ENCODE results near the gene DIAPH3.
A peak's percentile ranks its signal among the peaks of the same experiment; 100 is the strongest.
"Not testable (repeated sequence)": the region's sequence is repeated elsewhere in the genome, so short reads cannot be mapped to it uniquely, and the experiment has no call there.

Gene DIAPH3, protein sequence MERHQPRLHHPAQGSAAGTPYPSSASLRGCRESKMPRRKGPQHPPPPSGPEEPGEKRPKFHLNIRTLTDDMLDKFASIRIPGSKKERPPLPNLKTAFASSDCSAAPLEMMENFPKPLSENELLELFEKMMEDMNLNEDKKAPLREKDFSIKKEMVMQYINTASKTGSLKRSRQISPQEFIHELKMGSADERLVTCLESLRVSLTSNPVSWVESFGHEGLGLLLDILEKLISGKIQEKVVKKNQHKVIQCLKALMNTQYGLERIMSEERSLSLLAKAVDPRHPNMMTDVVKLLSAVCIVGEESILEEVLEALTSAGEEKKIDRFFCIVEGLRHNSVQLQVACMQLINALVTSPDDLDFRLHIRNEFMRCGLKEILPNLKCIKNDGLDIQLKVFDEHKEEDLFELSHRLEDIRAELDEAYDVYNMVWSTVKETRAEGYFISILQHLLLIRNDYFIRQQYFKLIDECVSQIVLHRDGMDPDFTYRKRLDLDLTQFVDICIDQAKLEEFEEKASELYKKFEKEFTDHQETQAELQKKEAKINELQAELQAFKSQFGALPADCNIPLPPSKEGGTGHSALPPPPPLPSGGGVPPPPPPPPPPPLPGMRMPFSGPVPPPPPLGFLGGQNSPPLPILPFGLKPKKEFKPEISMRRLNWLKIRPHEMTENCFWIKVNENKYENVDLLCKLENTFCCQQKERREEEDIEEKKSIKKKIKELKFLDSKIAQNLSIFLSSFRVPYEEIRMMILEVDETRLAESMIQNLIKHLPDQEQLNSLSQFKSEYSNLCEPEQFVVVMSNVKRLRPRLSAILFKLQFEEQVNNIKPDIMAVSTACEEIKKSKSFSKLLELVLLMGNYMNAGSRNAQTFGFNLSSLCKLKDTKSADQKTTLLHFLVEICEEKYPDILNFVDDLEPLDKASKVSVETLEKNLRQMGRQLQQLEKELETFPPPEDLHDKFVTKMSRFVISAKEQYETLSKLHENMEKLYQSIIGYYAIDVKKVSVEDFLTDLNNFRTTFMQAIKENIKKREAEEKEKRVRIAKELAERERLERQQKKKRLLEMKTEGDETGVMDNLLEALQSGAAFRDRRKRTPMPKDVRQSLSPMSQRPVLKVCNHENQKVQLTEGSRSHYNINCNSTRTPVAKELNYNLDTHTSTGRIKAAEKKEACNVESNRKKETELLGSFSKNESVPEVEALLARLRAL

DNA sequence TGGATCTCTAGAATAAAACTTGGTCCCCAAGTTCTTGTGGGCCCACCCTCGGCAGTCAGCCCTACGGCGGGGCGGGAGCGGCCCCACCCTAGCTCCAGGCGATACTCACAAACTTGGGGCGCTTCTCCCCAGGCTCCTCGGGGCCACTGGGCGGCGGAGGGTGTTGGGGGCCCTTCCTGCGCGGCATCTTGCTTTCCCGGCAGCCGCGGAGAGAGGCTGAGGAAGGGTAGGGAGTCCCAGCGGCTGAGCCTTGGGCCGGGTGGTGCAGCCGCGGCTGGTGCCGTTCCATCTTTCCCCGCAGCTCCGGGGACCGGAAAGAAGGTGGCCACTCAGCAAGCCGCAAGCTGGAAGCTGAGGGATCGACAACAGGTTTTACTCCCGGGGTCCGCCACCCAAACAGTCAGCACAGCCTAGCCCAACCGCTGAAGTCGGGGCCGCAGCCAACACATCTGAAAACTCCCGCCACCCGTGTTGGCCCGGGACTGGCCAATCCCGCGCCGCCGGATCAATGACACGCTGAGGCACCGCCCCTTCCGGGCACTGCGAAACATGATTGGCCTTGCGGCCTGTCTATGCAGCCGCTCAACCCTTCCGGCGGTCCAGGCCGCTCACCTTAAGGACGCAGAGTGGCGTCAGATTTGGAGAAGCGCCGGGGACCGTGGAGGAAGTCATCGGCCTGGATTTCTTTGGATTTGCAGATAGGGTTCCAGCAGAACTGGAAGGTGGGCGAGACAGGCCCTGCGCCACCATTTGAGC is at the start of gene DIAPH3:
Gene DIAPH3 (minus strand): TSS at position 451 of the 756 bp plus-strand sequence. CDS start 162 bp downstream, at position 289.
- peak within 1 kb of the TSS; percentile 64 for H3K27ac ChIP-seq (ENCODE audit: low read depth, low read length)
- H3K27me3 ChIP-seq (ENCODE audit: control insufficient read depth in 1 of 2, insufficient read depth in 2 of 2, low read length in 2 of 2) = no peaks in the 10 kb centered on the region
- H3K4me1 ChIP-seq (ENCODE audit: insufficient read depth, low read length) = peaks cover 14% of the 10 kb centered on the region
- H3K36me3 ChIP-seq (ENCODE audit: insufficient read depth, low read length) = no peaks in the 10 kb centered on the region
- no peaks in the 10 kb centered on the region for H3K9me3 ChIP-seq (ENCODE audit: low read length)
- H3K9ac ChIP-seq (ENCODE audit: low read length) = peak within 1 kb of the TSS; percentile 71
- peak within 1 kb of the TSS; percentile 39 to 90 for H3K4me3 ChIP-seq (ENCODE audit: low read depth in 1 of 2, low read length in 2 of 2)

DNA sequence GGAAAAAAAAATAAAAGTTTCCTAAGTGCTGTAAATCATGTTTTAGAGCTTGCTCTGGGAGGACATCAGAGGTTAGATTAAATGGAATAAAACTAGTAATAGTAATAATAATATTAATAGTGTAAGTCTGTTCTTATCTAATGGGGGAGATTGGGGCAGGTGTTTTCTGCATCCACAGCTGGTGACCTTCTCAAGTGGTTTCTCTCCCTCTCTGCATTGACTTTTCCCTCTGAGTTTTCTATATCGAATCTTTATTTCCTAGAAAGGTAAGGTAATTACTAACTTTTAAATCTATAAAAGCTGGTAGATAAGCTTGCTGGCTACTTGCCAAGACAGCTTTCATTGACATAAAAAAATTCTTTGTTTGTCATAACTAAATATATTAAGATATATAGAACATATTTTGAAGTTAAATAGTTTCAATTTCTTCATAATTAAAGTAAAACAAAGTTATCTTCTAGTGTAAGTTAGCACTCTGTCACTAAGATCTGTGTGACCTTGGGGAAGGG is 49.6 kb upstream of the DIAPH3 start:
- H3K4me3 ChIP-seq (ENCODE audit: low read depth in 1 of 2, low read length in 2 of 2) = no peak overlapping the region
- no peaks in the 10 kb centered on the region for H3K36me3 ChIP-seq (ENCODE audit: insufficient read depth, low read length)
- H3K27me3 ChIP-seq (ENCODE audit: control insufficient read depth in 1 of 2, insufficient read depth in 2 of 2, low read length in 2 of 2) = no peaks in the 10 kb centered on the region
- no peak overlapping the region for H3K9ac ChIP-seq (ENCODE audit: low read length)
- no peaks in the 10 kb centered on the region for H3K4me1 ChIP-seq (ENCODE audit: insufficient read depth, low read length)
- H3K9me3 ChIP-seq (ENCODE audit: low read length) = no peaks in the 10 kb centered on the region
- no peak overlapping the region for H3K27ac ChIP-seq (ENCODE audit: low read depth, low read length)

DNA sequence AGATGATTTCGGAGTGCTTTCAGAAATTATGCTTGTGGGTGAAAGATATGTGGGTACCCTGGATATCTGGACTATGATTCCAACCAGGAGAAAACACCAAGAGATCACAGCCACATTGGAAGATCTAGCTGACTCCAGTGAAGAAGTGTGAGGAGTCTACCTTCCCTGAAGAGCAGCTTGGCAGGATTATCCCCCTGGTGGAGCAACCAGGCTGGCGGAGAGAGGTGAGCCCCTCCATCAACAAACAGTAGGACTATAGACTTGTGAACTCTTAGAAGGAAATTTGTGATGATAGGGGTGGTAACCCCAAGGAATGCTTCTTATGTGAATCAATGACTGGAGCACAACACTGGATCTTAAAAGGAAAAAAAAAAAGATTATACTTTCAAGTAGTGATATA is 47.8 kb upstream of the DIAPH3 start:
- Histone ChIP-seq H3K9me3 (ENCODE audit: low read length) (no peaks in the 10 kb centered on the region), H3K27ac (ENCODE audit: low read depth, low read length) (no peak overlapping the region), H3K4me1 (ENCODE audit: insufficient read depth, low read length) (no peaks in the 10 kb centered on the region), H3K9ac (ENCODE audit: low read length) (no peak overlapping the region), H3K4me3 (ENCODE audit: low read depth in 1 of 2, low read length in 2 of 2) (no peak overlapping the region), H3K36me3 (ENCODE audit: insufficient read depth, low read length) (no peaks in the 10 kb centered on the region), H3K27me3 (ENCODE audit: control insufficient read depth in 1 of 2, insufficient read depth in 2 of 2, low read length in 2 of 2) (no peaks in the 10 kb centered on the region)

DNA sequence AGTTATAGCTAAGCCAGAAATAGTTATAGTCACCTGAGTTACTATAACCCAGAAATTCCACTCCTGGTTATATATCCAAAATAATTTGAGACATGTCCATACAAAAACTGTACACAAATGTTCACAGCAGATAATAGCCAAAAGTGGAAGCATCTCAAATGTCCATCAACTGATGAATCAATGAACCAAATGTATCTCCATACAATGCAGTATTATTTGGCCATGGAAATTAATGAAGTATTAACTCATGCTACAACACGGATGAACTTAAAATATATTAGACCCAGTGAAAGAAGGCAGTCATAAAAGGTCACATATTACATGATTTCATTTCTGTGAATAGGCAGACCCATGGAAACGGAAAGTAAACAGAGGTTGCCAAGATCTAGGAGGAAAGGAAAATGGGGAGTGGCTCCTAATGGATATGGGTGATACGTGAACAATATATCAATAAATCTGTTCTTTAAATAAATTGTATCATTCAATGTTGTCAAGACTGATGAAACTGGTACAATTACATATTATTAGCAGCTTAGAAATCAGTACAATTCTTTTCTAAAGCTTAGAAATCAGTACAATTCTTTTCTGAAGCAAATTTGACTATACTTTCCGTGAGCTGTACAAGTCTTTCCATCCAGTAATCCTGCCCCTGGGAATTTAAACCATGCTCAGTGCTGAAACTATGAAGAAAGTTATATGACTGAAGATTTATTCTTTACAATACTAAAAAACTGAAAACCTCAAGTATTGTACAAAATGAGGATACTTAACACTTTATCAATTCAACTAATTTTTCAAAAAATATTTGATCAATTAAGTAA is 47.0 kb upstream of the DIAPH3 start:
- no peak overlapping the region for H3K9ac ChIP-seq (ENCODE audit: low read length)
- no peaks in the 10 kb centered on the region for H3K4me1 ChIP-seq (ENCODE audit: insufficient read depth, low read length)
- H3K27me3 ChIP-seq (ENCODE audit: control insufficient read depth in 1 of 2, insufficient read depth in 2 of 2, low read length in 2 of 2) = no peaks in the 10 kb centered on the region
- H3K27ac ChIP-seq (ENCODE audit: low read depth, low read length) = no peak overlapping the region
- no peaks in the 10 kb centered on the region for H3K36me3 ChIP-seq (ENCODE audit: insufficient read depth, low read length)
- no peak overlapping the region for H3K4me3 ChIP-seq (ENCODE audit: low read depth in 1 of 2, low read length in 2 of 2)
- H3K9me3 ChIP-seq (ENCODE audit: low read length) = no peaks in the 10 kb centered on the region

DNA sequence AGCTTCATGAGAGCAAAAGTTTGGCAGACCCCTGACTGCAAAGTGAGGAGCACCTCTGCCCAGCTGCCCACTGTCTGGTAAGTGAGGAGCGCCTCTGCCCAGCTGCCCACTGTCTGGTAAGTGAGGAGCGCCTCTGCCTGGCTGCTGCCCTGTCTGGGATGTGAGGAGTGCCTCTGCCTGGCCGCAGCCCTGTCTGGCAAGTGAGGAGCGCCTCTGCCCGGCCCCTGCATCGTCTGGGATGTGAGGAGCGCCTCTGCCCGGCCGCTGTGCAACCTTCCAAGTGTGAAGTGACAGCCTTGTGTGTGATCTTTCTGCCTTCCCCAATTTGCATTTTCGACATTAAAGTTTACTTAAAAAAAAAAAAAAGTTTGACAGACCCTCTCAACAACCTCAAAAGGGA is 41.8 kb upstream of the DIAPH3 start:
- not testable (repeated sequence) for H3K4me3 ChIP-seq (ENCODE audit: low read depth in 1 of 2, low read length in 2 of 2); H3K27me3 ChIP-seq (ENCODE audit: control insufficient read depth in 1 of 2, insufficient read depth in 2 of 2, low read length in 2 of 2); H3K9ac ChIP-seq (ENCODE audit: low read length); H3K27ac ChIP-seq (ENCODE audit: low read depth, low read length); H3K36me3 ChIP-seq (ENCODE audit: insufficient read depth, low read length); H3K4me1 ChIP-seq (ENCODE audit: insufficient read depth, low read length); H3K9me3 ChIP-seq (ENCODE audit: low read length)

DNA sequence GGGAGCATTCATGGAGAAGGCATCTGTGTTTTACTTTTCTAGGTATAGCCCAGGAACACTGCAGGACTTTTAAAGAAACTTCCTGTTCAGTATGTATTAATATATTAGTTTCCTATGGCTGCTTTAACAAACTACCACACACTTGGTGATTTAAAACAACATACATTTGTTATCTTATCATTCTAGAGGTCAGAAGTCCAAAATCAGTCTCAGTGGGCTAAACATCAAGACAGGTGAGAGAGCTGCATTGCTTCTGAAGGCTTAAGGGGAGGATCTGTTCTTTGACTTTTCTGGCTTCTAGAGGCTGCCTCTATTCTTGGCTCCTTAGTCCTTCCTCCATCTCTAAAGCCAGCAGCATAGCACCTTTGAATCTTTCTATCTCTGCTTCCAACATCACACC is 37.6 kb upstream of the DIAPH3 start:
- no peaks in the 10 kb centered on the region for H3K27me3 ChIP-seq (ENCODE audit: control insufficient read depth in 1 of 2, insufficient read depth in 2 of 2, low read length in 2 of 2)
- no peaks in the 10 kb centered on the region for H3K4me1 ChIP-seq (ENCODE audit: insufficient read depth, low read length)
- no peaks in the 10 kb centered on the region for H3K36me3 ChIP-seq (ENCODE audit: insufficient read depth, low read length)
- no peak overlapping the region for H3K4me3 ChIP-seq (ENCODE audit: low read depth in 1 of 2, low read length in 2 of 2)
- H3K9me3 ChIP-seq (ENCODE audit: low read length) = no peaks in the 10 kb centered on the region
- H3K27ac ChIP-seq (ENCODE audit: low read depth, low read length) = no peak overlapping the region
- no peak overlapping the region for H3K9ac ChIP-seq (ENCODE audit: low read length)

DNA sequence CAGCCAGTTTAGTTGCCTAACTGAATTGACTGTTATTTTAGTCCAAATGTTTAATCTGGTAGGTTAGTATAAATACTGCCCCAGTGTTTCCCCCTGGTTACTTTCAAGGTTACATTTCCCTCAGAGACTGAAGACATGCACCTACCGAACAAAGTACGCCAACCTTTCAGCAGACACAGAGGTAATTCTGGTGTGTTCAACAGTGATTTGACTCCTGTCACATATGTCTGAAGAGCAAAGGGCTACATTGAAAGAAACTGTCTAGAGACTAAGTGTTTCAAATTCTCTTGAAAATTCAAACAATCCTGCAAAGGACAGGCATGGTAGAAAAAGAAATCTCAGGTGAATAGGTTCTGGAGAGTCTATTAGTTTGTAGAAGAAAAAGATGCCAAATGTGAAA is 32.2 kb upstream of the DIAPH3 start:
- not testable (repeated sequence) for H3K9ac ChIP-seq (ENCODE audit: low read length); H3K4me1 ChIP-seq (ENCODE audit: insufficient read depth, low read length); H3K27ac ChIP-seq (ENCODE audit: low read depth, low read length); H3K9me3 ChIP-seq (ENCODE audit: low read length); H3K27me3 ChIP-seq (ENCODE audit: control insufficient read depth in 1 of 2, insufficient read depth in 2 of 2, low read length in 2 of 2); H3K36me3 ChIP-seq (ENCODE audit: insufficient read depth, low read length); H3K4me3 ChIP-seq (ENCODE audit: low read depth in 1 of 2, low read length in 2 of 2)

DNA sequence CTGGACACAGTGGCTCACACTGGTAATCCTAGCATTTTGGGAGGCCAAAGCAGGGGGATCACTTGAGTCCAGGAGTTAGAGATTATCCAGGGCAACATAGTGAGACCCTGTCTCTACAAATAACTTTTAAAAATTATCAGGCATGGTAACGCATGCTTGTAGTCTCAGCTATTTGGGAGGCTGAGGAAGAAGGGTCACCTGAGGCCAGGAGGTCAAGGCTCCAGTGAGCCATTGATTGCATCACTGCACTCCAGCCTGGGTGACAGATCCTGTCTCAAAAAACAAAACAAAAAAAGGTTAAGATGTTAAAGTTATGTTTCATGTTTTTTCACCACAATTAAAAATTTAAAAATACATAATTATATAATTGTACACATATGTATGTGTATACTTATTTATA is 19.2 kb upstream of the DIAPH3 start:
- no peak overlapping the region for H3K4me3 ChIP-seq (ENCODE audit: low read depth in 1 of 2, low read length in 2 of 2)

DNA sequence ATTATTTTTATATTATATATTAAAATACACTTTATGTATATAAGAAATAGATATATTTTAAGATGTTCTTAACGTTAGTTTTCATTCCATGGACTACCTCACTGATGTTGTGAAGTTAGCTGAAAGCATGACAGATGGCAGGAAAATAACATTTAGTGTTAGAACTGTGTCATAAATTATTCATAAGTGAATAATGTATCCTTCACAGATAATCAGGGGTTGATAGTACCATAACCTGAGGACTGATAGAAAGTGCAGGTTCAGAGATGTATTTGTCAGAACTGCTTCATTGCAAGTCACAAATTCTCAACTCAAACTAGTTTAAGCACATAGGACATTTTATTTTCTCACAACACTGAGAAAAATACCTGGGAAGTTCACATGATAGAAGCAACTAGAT is 14.6 kb upstream of the DIAPH3 start:
- H3K4me3 ChIP-seq (ENCODE audit: low read depth in 1 of 2, low read length in 2 of 2) = no peak overlapping the region
- H3K4me1 ChIP-seq (ENCODE audit: insufficient read depth, low read length) = no peaks in the 10 kb centered on the region
- no peak overlapping the region for H3K9ac ChIP-seq (ENCODE audit: low read length)
- H3K27me3 ChIP-seq (ENCODE audit: control insufficient read depth in 1 of 2, insufficient read depth in 2 of 2, low read length in 2 of 2) = no peaks in the 10 kb centered on the region
- no peaks in the 10 kb centered on the region for H3K36me3 ChIP-seq (ENCODE audit: insufficient read depth, low read length)
- H3K9me3 ChIP-seq (ENCODE audit: low read length) = no peaks in the 10 kb centered on the region
- no peak overlapping the region for H3K27ac ChIP-seq (ENCODE audit: low read depth, low read length)

More for the DNA sequence above, 19.2 kb upstream of the DIAPH3 start:
- Histone ChIP-seq H3K36me3 (ENCODE audit: insufficient read depth, low read length) (no peaks in the 10 kb centered on the region), H3K9me3 (ENCODE audit: low read length) (no peaks in the 10 kb centered on the region), H3K27me3 (ENCODE audit: control insufficient read depth in 1 of 2, insufficient read depth in 2 of 2, low read length in 2 of 2) (no peaks in the 10 kb centered on the region), H3K4me1 (ENCODE audit: insufficient read depth, low read length) (no peaks in the 10 kb centered on the region), H3K27ac (ENCODE audit: low read depth, low read length) (no peak overlapping the region), H3K9ac (ENCODE audit: low read length) (no peak overlapping the region)

DNA sequence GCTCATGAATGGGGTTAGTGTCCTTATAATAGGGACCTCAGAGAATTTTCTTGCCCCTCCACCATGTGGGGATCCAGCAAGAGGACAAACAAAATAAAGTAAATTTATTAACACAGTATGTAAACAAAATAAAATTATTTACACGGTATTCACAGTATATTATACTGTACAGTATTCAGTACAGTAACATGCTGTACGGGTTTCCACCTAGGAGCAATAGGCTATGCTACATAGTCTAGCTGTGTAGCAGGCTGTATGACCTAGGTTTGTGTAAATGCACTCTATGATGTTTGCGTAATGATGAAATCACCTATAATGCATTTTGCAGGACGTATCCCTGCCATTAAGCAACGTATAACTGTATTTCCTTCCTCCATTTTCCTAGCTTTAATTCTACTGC is 11.8 kb upstream of the DIAPH3 start:
- Histone ChIP-seq H3K27me3 (ENCODE audit: control insufficient read depth in 1 of 2, insufficient read depth in 2 of 2, low read length in 2 of 2) (no peaks in the 10 kb centered on the region), H3K4me3 (ENCODE audit: low read depth in 1 of 2, low read length in 2 of 2) (no peak overlapping the region)

More for the DNA sequence above, 11.8 kb upstream of the DIAPH3 start:
- H3K9me3 ChIP-seq (ENCODE audit: low read length) = no peaks in the 10 kb centered on the region
- H3K36me3 ChIP-seq (ENCODE audit: insufficient read depth, low read length) = no peaks in the 10 kb centered on the region
- no peaks in the 10 kb centered on the region for H3K4me1 ChIP-seq (ENCODE audit: insufficient read depth, low read length)
- H3K9ac ChIP-seq (ENCODE audit: low read length) = no peak overlapping the region
- no peak overlapping the region for H3K27ac ChIP-seq (ENCODE audit: low read depth, low read length)

Data from muscle layer of colon (tissue), 2 donors.